Fibroblast of the aortic adventitia (primary cell): Measurements from ENCODE around the gene DRD4. TPM values are rescaled to one million over a fixed set of nuclear protein-coding genes. Genes with fewer than 3 reads are reported as not detected.

Experiments
- DNase-seq: peaks from one replicate; pipeline ENCODE4 v3.0.0-alpha.2; 2010; ENCODE audit warnings: low read depth
- H3K4me3 ChIP-seq: 2 replicates; pipeline ENCODE4 v1.5.1; 2011; ENCODE audit warnings: low read depth, mild to moderate bottlenecking, control low read depth, low read length, moderate library complexity
- CTCF ChIP-seq: IDR thresholded peaks from 2 replicates; pipeline ENCODE4 v1.5.1; 2011; ENCODE audit warnings: mild to moderate bottlenecking, low read length, control low read depth, inconsistent platforms; ENCODE audit not compliant: insufficient read depth
- total RNA-seq: library from RNA; depleted of rRNA; stranded (reverse); fragments of >200 nt; gene quantifications from 2 replicates; pipeline ENCODE4 v1.2.3, GENCODE V29; 2012; ENCODE audit warnings: low replicate concordance

DRD4 gene
- total RNA-seq, 1 donor = 0.09 TPM

- DNase-seq = no peak
- H3K4me3 ChIP-seq = no peak overlapping the region
- TF ChIP-seq CTCF = no peak
Observed at GRCh38 chr11:592918-593317, 44.2 kb upstream of the DRD4 start.

- TF ChIP-seq CTCF = no peak
- DNase-seq = no peak
Observed at GRCh38 chr11:593347-593746, 43.7 kb upstream of the DRD4 start.

GRCh38 chr11:595400-595799, 41.7 kb upstream of the DRD4 start:
- no peak for DNase-seq
- no peak overlapping the region for H3K4me3 ChIP-seq
- TF ChIP-seq CTCF = no peak

More at GRCh38 chr11:593347-593746, 43.7 kb upstream of the DRD4 start:
- H3K4me3 ChIP-seq = no peak overlapping the region

GRCh38 chr11:596374-596773, 40.7 kb upstream of the DRD4 start:
- no peak overlapping the region for H3K4me3 ChIP-seq
- TF ChIP-seq CTCF = no peak
- DNase-seq = no peak

- no peak for TF ChIP-seq CTCF
- DNase-seq = no peak
- no peak overlapping the region for H3K4me3 ChIP-seq
Observed at GRCh38 chr11:597166-597725, 39.8 kb upstream of the DRD4 start.

- TF ChIP-seq CTCF = no peak
- no peak overlapping the region for H3K4me3 ChIP-seq
- DNase-seq = no peak
Observed at GRCh38 chr11:598005-598680, 38.9 kb upstream of the DRD4 start.
